Vagina (tissue), 2 donors: Measurements from ENCODE around the gene TTC9C.
"Not testable (repeated sequence)": the region's sequence is repeated elsewhere in the genome, so short reads cannot be mapped to it uniquely, and the experiment has no call there.

ENCODE experiments used
- POLR2A ChIP-seq, 2 donors: fragments of 450-650 bp; IDR thresholded peaks; one replicate each; pipeline ENCODE4 v1.6.1; 2017; ENCODE audit warnings: antibody characterized with exemption in 2 of 2, mild to moderate bottlenecking in 2 of 2, moderate library complexity in 2 of 2
- POLR2AphosphoS5 ChIP-seq, 2 donors: sonication (generic); formaldehyde crosslinking; IDR thresholded peaks; one replicate each; pipeline ENCODE4 v1.9.0; 2017; ENCODE audit warnings: antibody characterized with exemption in 2 of 2, mild to moderate bottlenecking in 2 of 2, low read depth in 1 of 2; ENCODE audit not compliant: insufficient read depth in 1 of 2
- TF ChIP-seq, protein P1 (sequence below), 3 experiments: fragments of 450-650 bp in 2 of 3; fragments of 200-600 bp in 1 of 3; sonication (generic) in 1 of 3; IDR thresholded peaks; one replicate each; pipeline ENCODE4 v1.5.1; 2017 to 2019; ENCODE audit warnings: antibody characterized with exemption in 3 of 3, mild to moderate bottlenecking in 2 of 3, moderate library complexity in 2 of 3

DNA sequence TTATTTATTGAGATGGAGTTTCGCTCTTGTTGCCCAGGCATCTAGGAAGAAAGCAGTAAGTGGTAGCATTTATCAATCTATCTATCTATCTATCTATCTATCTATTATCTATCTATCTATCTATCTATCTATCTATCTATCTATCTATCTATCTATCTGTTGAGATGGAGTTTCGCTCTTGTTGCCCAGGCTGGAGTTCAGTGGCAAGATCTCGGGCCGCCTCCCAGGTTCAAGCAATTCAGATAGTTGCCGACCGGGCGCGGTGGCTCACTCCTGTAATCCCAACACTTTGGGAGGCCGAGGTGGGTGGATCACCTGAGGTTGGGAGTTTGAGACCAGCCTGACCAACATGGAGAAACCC lies 32.6 kb downstream of the TTC9C start:
- TF ChIP-seq, protein P1, sequence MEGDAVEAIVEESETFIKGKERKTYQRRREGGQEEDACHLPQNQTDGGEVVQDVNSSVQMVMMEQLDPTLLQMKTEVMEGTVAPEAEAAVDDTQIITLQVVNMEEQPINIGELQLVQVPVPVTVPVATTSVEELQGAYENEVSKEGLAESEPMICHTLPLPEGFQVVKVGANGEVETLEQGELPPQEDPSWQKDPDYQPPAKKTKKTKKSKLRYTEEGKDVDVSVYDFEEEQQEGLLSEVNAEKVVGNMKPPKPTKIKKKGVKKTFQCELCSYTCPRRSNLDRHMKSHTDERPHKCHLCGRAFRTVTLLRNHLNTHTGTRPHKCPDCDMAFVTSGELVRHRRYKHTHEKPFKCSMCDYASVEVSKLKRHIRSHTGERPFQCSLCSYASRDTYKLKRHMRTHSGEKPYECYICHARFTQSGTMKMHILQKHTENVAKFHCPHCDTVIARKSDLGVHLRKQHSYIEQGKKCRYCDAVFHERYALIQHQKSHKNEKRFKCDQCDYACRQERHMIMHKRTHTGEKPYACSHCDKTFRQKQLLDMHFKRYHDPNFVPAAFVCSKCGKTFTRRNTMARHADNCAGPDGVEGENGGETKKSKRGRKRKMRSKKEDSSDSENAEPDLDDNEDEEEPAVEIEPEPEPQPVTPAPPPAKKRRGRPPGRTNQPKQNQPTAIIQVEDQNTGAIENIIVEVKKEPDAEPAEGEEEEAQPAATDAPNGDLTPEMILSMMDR (IDR thresholded peaks at IDR 0.05), result not testable (repeated sequence)
- not testable (repeated sequence) for TF ChIP-seq POLR2A (IDR thresholded peaks at IDR 0.05); POLR2AphosphoS5 (IDR thresholded peaks at IDR 0.05; ENCODE audit: insufficient read depth in 1 of 2, low read depth in 1 of 2)
